Activated T-cell treated with anti-CD3 and anti-CD28 coated beads, Interleukin-2, amount 50 U/mL, for 24 hours (primary cell): ENCODE measurements around the gene SIGLEC5.

Experiments used
- DNase-seq: peaks from one replicate; pipeline ENCODE4 v3.0.0-alpha.2; 2020
- H3K27ac Mint-ChIP-seq: 2 replicates; pipeline ENCODE4 v1.8.0; 2020; ENCODE audit warnings: mild to moderate bottlenecking, mixed read lengths
- H3K27me3 Mint-ChIP-seq: 2 replicates; pipeline ENCODE4 v1.8.0; 2020; ENCODE audit warnings: mixed read lengths
- H3K36me3 Mint-ChIP-seq: 2 replicates; pipeline ENCODE4 v1.8.0; 2020; ENCODE audit warnings: low read depth, mixed read lengths
- H3K4me1 Mint-ChIP-seq: 2 replicates; pipeline ENCODE4 v1.8.0; 2020; ENCODE audit warnings: low read depth, mixed read lengths
- H3K4me3 Mint-ChIP-seq: 2 replicates; pipeline ENCODE4 v1.8.0; 2020; ENCODE audit warnings: mild to moderate bottlenecking, moderate library complexity, mixed read lengths
- H3K9me3 Mint-ChIP-seq: 2 replicates; pipeline ENCODE4 v1.8.0; 2020; ENCODE audit warnings: mixed read lengths

The SIGLEC5 gene

DNA sequence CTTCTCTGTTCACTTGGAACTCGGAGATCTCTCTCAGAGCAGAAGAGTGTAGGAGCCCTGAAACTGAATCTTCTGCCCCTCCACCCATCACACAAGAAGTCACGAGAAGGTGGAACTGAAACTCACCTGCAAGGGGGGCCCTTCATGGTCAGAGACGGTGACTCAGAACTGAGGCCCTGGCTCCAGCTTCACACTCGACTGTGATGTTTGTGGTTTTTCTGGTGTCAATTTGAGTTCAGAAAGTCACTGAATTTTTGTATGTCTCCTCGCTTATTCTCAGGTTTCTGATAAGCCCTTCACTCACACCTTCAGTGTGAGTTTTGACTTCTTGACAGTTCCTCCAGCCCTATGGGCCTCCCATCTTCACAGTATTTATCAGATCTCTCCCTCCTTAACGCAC, 23.1 kb downstream of the SIGLEC5 start:
- Mint-ChIP-seq H3K4me1 (peaks cover 28% of the 10 kb centered on the region), H3K4me3 (peak overlapping the region; percentile 21), H3K9me3 (peaks cover 8% of the 10 kb centered on the region), H3K36me3 (no peaks in the 10 kb centered on the region), H3K27ac (peak overlapping the region; percentile 66), H3K27me3 (peaks cover 31% of the 10 kb centered on the region)
- DNase-seq, result peak; percentile 42

DNA sequence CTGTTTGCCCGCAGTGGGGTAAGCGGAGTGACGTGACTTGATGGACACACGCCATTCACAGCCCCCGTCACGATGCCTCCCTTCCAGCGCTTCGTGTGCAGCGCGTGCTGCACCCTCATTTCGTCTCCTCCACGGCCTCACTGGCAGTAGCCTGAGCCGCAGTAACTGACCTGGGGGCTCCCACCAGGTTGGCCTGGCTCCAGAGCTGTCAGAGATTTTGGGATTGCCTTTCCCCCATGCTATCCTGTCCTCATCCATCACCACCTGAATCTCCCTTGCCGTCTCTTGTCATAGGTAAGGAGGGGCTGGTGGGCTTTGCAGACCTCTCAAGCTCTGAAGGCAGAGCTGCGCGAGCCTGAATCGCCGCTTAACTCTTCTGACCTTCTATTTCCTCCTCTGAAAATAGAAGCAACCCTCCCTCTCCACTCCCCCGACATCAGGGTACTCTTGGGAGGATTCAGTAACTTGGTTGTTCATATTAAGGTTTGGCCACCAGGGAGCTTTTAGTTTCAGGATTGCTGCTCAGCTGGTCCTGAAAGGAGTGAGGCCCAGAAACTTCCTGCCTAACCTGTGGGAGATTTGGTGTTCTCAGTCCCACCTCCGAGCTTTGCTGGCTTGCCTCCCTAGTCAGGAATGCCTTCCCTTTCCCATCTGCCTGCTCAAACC, 27.9 kb downstream of the SIGLEC5 start:
- Mint-ChIP-seq H3K4me1 (peaks cover 18% of the 10 kb centered on the region), H3K27me3 (peaks cover 50% of the 10 kb centered on the region), H3K27ac (no peak overlapping the region), H3K9me3 (peaks cover 7% of the 10 kb centered on the region), H3K36me3 (no peaks in the 10 kb centered on the region), H3K4me3 (no peak overlapping the region)
- DNase-seq, result no peak

DNA sequence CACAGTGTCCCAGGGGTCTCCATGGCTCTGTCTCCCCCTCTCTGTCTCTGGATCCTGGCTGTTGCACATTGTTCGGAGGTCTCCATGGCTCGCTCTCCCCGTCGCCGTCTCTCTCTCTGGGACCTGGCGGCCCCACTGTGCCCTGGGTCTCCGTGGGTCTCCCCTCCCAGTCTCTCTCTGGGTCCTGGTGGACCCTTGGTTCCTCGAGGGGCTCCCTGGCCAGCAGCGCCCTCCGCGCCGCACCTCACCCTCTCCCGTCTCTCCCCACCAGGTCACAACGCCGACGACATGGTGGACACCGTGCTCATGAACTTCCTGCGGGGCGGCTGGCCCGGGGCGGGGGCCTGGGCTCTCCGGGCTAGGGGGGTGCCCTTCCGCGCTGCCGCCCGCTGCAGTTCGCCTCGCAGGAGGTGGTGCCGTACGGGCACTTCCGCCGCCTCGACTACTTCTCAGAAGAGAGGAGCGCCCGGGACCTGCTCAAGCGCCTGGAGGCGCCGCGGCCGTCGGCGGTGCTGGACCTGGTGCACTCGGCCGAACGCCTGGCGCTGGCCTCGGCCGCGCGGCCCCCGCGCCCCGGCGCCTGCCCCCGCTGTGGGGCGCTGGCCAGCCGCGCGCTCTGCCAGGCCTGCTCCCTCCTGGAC, 29.1 kb downstream of the SIGLEC5 start:
- Mint-ChIP-seq H3K27ac (no peak overlapping the region), H3K36me3 (no peaks in the 10 kb centered on the region), H3K27me3 (peaks cover 53% of the 10 kb centered on the region), H3K4me3 (no peak overlapping the region), H3K4me1 (peaks cover 6% of the 10 kb centered on the region), H3K9me3 (peaks cover 7% of the 10 kb centered on the region)
- peak; percentile 40 for DNase-seq

DNA sequence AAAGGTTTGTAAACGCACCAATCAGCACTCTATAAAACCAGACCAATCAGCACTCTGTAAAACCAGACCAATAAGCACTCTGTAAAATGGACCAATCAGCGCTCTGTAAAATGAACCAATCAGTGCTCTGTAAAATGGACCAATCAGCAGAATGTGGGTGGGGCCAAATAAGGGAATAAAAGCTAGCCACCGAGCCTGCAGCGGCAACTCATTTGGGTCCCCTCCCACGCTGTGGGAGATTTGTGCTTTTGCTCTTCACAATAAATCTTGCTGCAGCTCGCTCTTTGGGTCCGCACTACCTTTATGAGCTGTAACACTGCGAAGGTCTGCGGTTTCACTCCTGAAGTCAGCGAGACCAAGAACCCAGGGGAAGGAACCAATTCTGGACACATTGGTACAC, 31.1 kb downstream of the SIGLEC5 start:
- peaks cover 15% of the 10 kb centered on the region for H3K4me1 Mint-ChIP-seq
- H3K27ac Mint-ChIP-seq, result no peak overlapping the region
- peaks cover 2% of the 10 kb centered on the region for H3K36me3 Mint-ChIP-seq
- H3K27me3 Mint-ChIP-seq, result peaks cover 53% of the 10 kb centered on the region
- peaks cover 8% of the 10 kb centered on the region for H3K9me3 Mint-ChIP-seq
- no peak for DNase-seq
- H3K4me3 Mint-ChIP-seq, result no peak overlapping the region

DNA sequence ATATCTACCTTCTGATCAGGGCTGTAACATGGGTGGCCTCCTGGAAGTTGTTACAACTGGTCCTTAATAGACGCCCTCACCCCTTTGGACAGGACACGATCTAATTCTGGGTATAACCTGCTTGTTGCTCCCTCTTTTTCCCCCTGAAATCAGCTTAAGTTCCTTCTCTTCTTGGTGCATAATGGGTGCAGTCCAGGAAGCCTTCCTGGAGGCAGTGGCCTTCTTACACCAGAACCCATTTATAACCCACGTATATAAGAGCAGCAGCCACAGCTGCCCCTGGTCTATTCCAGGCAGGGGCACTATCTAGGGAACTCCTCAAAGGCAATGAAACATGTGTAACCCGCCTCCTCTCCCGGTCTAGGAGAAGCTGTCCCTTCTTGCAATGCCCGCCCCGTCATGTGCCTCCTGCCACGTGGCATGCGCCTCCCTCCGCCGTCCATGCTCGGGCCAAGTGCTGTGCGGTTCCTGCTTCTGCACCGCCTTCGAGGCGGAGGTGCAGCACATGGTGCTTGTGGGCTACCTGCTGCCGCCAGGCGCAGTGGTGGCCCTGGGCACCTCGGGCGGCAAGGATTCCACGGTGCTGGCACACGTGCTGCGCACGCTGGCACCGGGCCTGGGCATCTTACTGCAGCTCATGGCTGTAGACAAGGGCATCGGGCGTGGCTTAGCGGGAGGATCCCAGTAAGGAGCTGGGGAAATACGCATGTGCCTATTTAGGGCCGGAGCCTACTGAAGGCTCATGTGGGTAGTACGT, 31.9 kb downstream of the SIGLEC5 start:
- Mint-ChIP-seq H3K4me1 (peaks cover 22% of the 10 kb centered on the region), H3K27me3 (peaks cover 53% of the 10 kb centered on the region), H3K4me3 (no peak overlapping the region), H3K27ac (no peak overlapping the region), H3K9me3 (peaks cover 8% of the 10 kb centered on the region), H3K36me3 (peaks cover 5% of the 10 kb centered on the region)
- DNase-seq, result no peak

DNA sequence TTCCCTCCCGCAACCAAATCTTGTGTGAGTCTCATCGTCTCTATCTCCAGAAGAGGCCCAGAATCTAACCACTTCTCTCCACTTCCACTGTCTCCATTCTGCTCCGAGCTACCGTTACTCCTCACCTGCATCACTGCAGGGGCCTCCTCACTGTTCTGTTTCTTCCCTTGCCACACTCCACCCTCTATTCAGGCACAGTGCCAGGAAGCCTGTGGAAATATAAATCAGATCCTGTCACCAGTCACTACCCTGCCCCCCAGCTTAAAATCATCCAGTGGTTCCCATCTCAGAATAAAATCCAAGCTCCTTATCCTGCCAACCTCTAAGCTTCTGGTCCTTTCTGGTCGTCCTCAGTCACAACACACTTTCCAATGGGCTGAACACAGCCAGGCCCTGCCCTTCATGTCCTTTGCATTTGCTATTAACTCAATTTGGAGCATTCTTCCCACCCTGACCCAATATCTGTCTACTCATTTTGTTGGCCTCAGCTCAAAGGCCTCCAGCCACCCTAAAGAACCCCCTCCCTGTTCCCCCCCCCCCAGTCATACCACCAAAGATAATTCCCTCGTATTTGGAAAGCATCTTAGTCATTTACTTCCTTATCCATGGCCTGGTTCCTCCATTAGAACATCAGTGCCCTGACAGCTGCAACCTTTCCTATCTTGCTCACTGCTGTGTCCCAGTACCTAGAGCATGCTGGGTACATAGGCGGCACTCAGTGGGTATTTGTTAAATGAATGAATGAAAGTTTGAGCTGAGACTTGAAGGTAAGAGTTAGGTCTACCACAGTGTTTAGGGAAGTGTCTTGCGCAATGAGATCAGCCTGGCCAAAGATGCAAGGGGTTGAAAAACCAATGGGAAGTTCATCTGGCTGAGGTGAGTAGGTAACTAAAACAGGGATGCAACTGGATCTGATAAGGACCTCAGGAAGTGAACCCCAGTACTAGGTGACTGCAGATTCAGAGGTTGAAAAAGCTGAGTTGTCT, 34.7 kb downstream of the SIGLEC5 start:
- no peak for DNase-seq

DNA sequence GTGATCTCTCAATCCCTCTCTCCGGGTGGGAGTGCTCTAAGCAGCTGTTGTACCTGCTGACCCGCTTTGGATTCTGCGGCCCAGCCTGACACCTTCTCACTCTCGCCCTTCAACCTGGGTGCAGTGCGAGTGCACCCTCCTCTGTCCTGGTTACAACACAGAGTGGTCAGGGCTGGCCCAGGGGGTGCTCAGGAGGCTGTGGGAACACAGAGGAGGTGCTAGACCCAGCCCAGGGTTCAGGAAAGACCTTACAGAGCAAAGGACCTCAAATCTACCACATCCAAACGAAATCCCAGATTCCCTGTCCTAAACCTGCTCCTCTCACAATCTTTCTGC, 35.5 kb downstream of the SIGLEC5 start:
- H3K4me1 Mint-ChIP-seq, result peaks cover 22% of the 10 kb centered on the region
- H3K9me3 Mint-ChIP-seq, result peaks cover 14% of the 10 kb centered on the region
- peak overlapping the region; percentile 84 for H3K4me3 Mint-ChIP-seq
- H3K36me3 Mint-ChIP-seq, result peaks cover 8% of the 10 kb centered on the region
- peak overlapping the region; percentile 87 for H3K27ac Mint-ChIP-seq
- no peak for DNase-seq
- peaks cover 21% of the 10 kb centered on the region for H3K27me3 Mint-ChIP-seq

More for the DNA sequence above, 34.7 kb downstream of the SIGLEC5 start:
- H3K9me3 Mint-ChIP-seq, result peaks cover 9% of the 10 kb centered on the region
- H3K27ac Mint-ChIP-seq, result no peak overlapping the region
- H3K4me3 Mint-ChIP-seq, result peak overlapping the region; percentile 84
- peaks cover 6% of the 10 kb centered on the region for H3K36me3 Mint-ChIP-seq
- H3K27me3 Mint-ChIP-seq, result peaks cover 29% of the 10 kb centered on the region
- peaks cover 22% of the 10 kb centered on the region for H3K4me1 Mint-ChIP-seq

DNA sequence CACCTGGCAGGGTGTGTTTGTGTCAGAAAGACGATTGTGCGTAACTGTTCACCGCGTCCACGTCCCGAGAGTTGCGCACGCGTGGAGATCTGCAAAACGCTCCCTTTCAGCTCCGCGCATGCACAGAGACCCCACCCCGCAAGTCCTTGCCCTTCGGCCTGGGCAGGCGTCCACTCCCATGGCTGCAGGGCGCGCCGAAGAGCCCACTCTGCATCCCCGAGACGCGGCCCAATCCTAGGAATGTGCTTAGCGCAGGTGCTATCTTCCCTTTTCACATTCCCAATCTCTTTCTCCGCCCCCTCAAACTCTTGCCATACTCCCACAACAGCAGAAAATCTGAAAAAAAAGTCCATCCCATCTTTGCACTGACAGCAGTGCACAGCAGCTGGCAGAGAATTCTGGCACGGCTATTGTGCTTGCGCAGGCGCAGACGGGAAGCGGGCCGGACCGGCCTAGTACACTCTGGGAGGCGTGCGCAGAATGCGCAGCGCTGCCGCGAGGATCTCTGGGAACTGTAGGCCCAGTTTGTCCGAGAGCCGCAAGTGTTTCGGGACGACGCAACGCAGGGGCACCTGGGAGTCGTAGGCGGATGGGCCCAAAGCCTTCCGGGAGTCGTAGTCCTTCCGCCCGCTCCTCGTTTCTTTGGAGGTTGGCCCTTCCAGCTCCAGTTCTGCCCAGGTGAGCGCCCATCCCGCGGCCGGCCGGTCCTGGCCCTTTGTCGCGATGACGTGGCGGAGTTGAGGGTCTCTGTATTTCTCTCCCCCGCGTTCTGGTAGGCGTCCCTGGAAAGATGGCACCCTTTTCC, 36.0 kb downstream of the SIGLEC5 start:
- peak overlapping the region; percentile 87 for H3K27ac Mint-ChIP-seq
- H3K27me3 Mint-ChIP-seq, result peaks cover 18% of the 10 kb centered on the region
- H3K9me3 Mint-ChIP-seq, result peaks cover 19% of the 10 kb centered on the region
- DNase-seq, result peak; percentile 96
- H3K36me3 Mint-ChIP-seq, result peaks cover 13% of the 10 kb centered on the region
- H3K4me3 Mint-ChIP-seq, result peak overlapping the region; percentile 84
- peaks cover 22% of the 10 kb centered on the region for H3K4me1 Mint-ChIP-seq

DNA sequence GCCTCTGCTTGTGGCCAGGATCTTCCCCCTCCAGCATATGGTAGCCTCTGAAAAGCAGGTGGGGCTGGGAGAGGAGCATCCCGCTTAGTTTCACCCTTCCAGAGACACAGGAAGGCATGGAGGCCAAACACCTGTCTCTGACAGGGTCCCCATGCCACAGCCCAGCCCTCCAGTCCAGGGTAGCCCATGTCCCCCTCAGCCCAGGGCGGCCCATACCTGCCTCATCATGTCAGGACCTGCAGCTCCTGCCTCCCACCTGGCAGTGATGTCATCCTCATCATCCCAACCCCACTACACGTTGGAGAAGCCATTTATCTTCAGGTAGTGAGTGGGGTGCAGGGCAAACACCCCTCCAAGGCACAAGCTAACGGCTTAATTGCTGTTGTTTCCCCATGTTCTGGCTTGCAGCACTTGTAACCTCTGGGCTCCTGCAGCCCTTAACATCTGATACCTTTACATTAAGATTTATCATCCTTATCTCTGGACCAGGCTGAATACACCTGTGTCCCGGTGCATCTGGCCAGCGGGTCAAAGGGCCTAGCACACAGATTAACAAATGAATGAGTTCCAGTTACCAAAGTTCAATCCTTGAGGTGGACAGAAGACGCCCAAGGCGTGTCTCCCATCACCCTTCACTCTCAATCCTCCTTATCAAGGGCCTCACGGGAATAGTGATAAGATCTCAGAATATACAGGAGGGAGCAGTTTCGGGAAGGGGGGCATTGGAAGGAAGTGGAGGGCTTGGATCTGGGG, 36.9 kb downstream of the SIGLEC5 start:
- no peak for DNase-seq
- Mint-ChIP-seq H3K36me3 (peaks cover 17% of the 10 kb centered on the region), H3K9me3 (peaks cover 22% of the 10 kb centered on the region), H3K4me1 (peaks cover 22% of the 10 kb centered on the region), H3K27ac (no peak overlapping the region), H3K27me3 (peaks cover 11% of the 10 kb centered on the region), H3K4me3 (peak overlapping the region; percentile 84)

DNA sequence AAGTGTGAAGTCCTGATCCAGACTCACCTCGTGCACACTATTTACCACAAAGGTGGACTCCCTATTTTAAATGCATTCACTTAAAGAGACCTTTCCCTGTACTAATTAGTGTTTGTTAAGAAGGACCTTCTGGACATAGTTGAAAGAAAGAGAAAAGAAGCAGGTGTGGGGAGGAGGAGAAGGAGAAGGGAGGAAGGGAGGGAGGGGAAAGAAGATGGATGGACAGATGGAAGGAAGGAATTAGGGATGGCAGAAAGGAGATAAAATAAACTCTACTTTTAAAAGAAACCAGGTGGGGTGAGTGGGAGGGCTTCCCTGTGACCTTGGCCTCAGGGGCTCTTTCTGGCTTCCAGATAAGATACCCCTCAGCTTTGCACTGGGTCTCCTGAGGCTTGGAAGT, 37.7 kb downstream of the SIGLEC5 start:
- Mint-ChIP-seq H3K27ac (no peak overlapping the region), H3K36me3 (peaks cover 25% of the 10 kb centered on the region), H3K27me3 (peaks cover 5% of the 10 kb centered on the region), H3K4me1 (peaks cover 22% of the 10 kb centered on the region), H3K9me3 (peaks cover 30% of the 10 kb centered on the region), H3K4me3 (no peak overlapping the region)
- DNase-seq, result no peak

DNA sequence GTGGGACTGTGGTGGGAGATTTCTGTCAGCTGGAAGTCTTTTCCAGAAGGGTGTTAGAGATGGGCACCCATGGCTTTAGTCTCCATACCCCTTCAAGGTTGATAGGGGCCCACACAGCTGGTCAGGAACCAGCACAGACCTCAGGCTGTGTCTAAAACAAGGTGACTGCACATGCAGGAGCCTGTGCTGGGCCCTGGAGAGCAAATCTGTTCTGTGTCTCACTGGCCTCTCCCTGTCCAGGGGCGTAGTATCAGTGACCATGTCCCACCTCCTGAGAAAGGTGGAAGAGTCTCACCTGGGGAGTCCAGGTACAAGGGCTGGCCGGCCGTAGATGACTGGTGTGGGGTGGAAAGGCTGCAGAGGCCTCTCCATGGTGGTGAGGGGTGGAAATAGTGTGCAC, 39.8 kb downstream of the SIGLEC5 start:
- H3K9me3 Mint-ChIP-seq, result peaks cover 48% of the 10 kb centered on the region
- peaks cover 45% of the 10 kb centered on the region for H3K36me3 Mint-ChIP-seq
- H3K4me1 Mint-ChIP-seq, result peaks cover 25% of the 10 kb centered on the region
- no peaks in the 10 kb centered on the region for H3K27me3 Mint-ChIP-seq
- DNase-seq, result no peak
- no peak overlapping the region for H3K4me3 Mint-ChIP-seq
- no peak overlapping the region for H3K27ac Mint-ChIP-seq

DNA sequence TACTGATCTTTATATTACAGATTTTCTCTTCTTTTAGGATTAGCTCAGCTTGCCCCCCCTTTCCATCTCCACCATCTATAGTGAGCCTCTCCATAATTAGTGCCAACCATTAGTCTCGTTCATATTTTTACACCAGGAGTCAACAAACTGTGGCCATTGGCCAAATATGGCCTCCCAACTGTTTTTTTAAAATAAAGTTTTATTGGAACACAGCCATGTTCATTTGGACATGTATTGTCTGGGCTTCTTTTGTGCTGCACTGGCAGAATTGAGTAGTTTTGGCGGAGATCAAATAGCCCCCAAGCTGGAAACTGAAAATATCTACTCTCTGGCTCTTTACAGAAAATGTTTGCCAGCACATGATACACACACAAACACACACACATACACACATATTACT, 40.7 kb downstream of the SIGLEC5 start:
- Mint-ChIP-seq H3K27me3 (no peaks in the 10 kb centered on the region), H3K36me3 (peaks cover 55% of the 10 kb centered on the region), H3K27ac (no peak overlapping the region), H3K9me3 (peaks cover 51% of the 10 kb centered on the region), H3K4me1 (peaks cover 15% of the 10 kb centered on the region), H3K4me3 (no peak overlapping the region)
- DNase-seq, result no peak
